SK-N-SH treated with all-trans-retinoic acid at 6 μM for 48 hours (cell line): ENCODE data around the gene GREM2.

Experiments used
- ATAC-seq: fragments of 200-7000 bp; cut with Tn5 transposase; 3 replicates; pipeline ENCODE4 v1.9.1; 2020; ENCODE audit warnings: mild to moderate bottlenecking, moderate library complexity
- ARNTL ChIP-seq: fragments of 450-650 bp; formaldehyde crosslinking; IDR thresholded peaks from 2 replicates; pipeline ENCODE4 v1.5.0; 2020; ENCODE audit warnings: low read depth, mild to moderate bottlenecking, moderate library complexity, borderline replicate concordance
- BACH2 ChIP-seq: fragments of 250-450 bp; sonication (Bioruptor Pico); IDR thresholded peaks from 2 replicates; pipeline ENCODE4 v1.9.0; 2021; ENCODE audit warnings: mild to moderate bottlenecking, borderline replicate concordance
- CSDC2 ChIP-seq: fragments of 250-450 bp; sonication (Bioruptor Pico); IDR thresholded peaks from 2 replicates; pipeline ENCODE4 v1.5.0; 2020; ENCODE audit warnings: mild to moderate bottlenecking, moderate library complexity
- ESRRG ChIP-seq: fragments of 250-450 bp; sonication (Bioruptor Pico); IDR thresholded peaks from 2 replicates; pipeline ENCODE4 v1.6.1; 2021; ENCODE audit warnings: mild to moderate bottlenecking
- GLIS3 ChIP-seq: fragments of 250-450 bp; sonication (Bioruptor Pico); IDR thresholded peaks from 2 replicates; pipeline ENCODE4 v1.5.0; 2020; ENCODE audit warnings: mild to moderate bottlenecking, moderate library complexity
- ISL1 ChIP-seq: fragments of 250-450 bp; sonication (Bioruptor Pico); IDR thresholded peaks from 2 replicates; pipeline ENCODE4 v2.1.2; 2022; ENCODE audit warnings: mild to moderate bottlenecking, moderate library complexity
- PATZ1 ChIP-seq: fragments of 250-450 bp; sonication (Bioruptor Pico); IDR thresholded peaks from 2 replicates; pipeline ENCODE4 v1.8.0; 2020; ENCODE audit warnings: mild to moderate bottlenecking, moderate library complexity, borderline replicate concordance
- POU6F1 ChIP-seq: fragments of 250-450 bp; sonication (Bioruptor Pico); IDR thresholded peaks from 2 replicates; pipeline ENCODE4 v1.8.0; 2021; ENCODE audit warnings: low read depth, mild to moderate bottlenecking, moderate library complexity, borderline replicate concordance
- PPARA ChIP-seq: fragments of 250-450 bp; sonication (Bioruptor Pico); IDR thresholded peaks from 2 replicates; pipeline ENCODE4 v1.5.0; 2020; ENCODE audit warnings: mild to moderate bottlenecking, borderline replicate concordance
- RARB ChIP-seq: fragments of 250-450 bp; sonication (Bioruptor Pico); IDR thresholded peaks from 2 replicates; pipeline ENCODE4 v1.8.0; 2021; ENCODE audit warnings: mild to moderate bottlenecking, moderate library complexity
- SNAI2 ChIP-seq: fragments of 250-450 bp; sonication (Bioruptor Pico); IDR thresholded peaks from 2 replicates; pipeline ENCODE4 v1.5.0; 2020; ENCODE audit warnings: mild to moderate bottlenecking, moderate library complexity
- TCF4 ChIP-seq: fragments of 250-450 bp; sonication (Bioruptor Pico); IDR thresholded peaks from 2 replicates; pipeline ENCODE4 v1.8.0; 2021; ENCODE audit warnings: mild to moderate bottlenecking, moderate library complexity, borderline replicate concordance
- TOX ChIP-seq: fragments of 250-450 bp; sonication (Bioruptor Pico); IDR thresholded peaks from 2 replicates; pipeline ENCODE4 v1.8.0; 2021; ENCODE audit warnings: mild to moderate bottlenecking, moderate library complexity, borderline replicate concordance
- TSHZ2 ChIP-seq: fragments of 250-450 bp; sonication (Bioruptor Pico); IDR thresholded peaks from 2 replicates; pipeline ENCODE4 v1.5.0; 2020; ENCODE audit warnings: mild to moderate bottlenecking, moderate library complexity
- ZFP3 ChIP-seq: fragments of 250-450 bp; sonication (Bioruptor Pico); IDR thresholded peaks from 2 replicates; pipeline ENCODE4 v1.5.0; 2020; ENCODE audit warnings: mild to moderate bottlenecking, moderate library complexity
- ZFP30 ChIP-seq: fragments of 450-650 bp; formaldehyde crosslinking; IDR thresholded peaks from 2 replicates; pipeline ENCODE4 v1.5.0; 2022; ENCODE audit warnings: mild to moderate bottlenecking, moderate library complexity
- ZNF565 ChIP-seq: fragments of 450-650 bp; formaldehyde crosslinking; conservative IDR thresholded peaks from 2 replicates; pipeline ENCODE4 v1.5.0; 2020; ENCODE audit warnings: low read depth, mild to moderate bottlenecking, moderate library complexity

GREM2 gene

GRCh38 chr1:240613356-240614142, 1.6 kb upstream of the GREM2 start (continued):
- TF ChIP-seq POU6F1 (CRISPR knock-in tag) (no peak), TCF4 (CRISPR knock-in tag) (no peak), ZFP30 (no peak)

- TF ChIP-seq CSDC2 (CRISPR knock-in tag) (no peak), TCF4 (CRISPR knock-in tag) (no peak), ISL1 (no peak), TOX (CRISPR knock-in tag) (no peak), ZFP30 (no peak), ZNF565 (CRISPR knock-in tag) (no peak)
- TF ChIP-seq, all 23 proteins: peak for 0
Measured at GRCh38 chr1:240612811-240613210, 856 bp upstream of the GREM2 start.

GRCh38 chr1:240611228-240611618, 732 bp downstream of the GREM2 start:
- TF ChIP-seq ZFP30 (no peak), ISL1 (no peak)
- TF ChIP-seq, all 23 proteins: peak for 0
- peak; percentile 37 for ATAC-seq

More at GRCh38 chr1:240612811-240613210, 856 bp upstream of the GREM2 start:
- no peak for ATAC-seq

- no peak for TF ChIP-seq RARB (CRISPR knock-in tag)
- no peak for TF ChIP-seq GLIS3 (CRISPR knock-in tag)
- TF ChIP-seq PPARA (CRISPR knock-in tag), result no peak
- TF ChIP-seq BACH2 (CRISPR knock-in tag), result no peak
- ATAC-seq, result no peak
Measured at GRCh38 chr1:240610636-240611035, 1.3 kb downstream of the GREM2 start.

- no peak for ATAC-seq
- TF ChIP-seq POU6F1 (CRISPR knock-in tag) (no peak), SNAI2 (CRISPR knock-in tag) (no peak), ZFP3 (CRISPR knock-in tag) (no peak), ESRRG (CRISPR knock-in tag) (no peak), TOX (CRISPR knock-in tag) (no peak), PPARA (CRISPR knock-in tag) (no peak), TCF4 (CRISPR knock-in tag) (no peak)
Measured at GRCh38 chr1:240609527-240610060, 2.4 kb downstream of the GREM2 start.

- TF ChIP-seq CSDC2 (CRISPR knock-in tag) (no peak), ZFP30 (no peak), ARNTL (CRISPR knock-in tag) (no peak), SNAI2 (CRISPR knock-in tag) (no peak), ZNF565 (CRISPR knock-in tag) (no peak)
- no peak for ATAC-seq
Measured at GRCh38 chr1:240608707-240609106, 3.2 kb downstream of the GREM2 start.

- ATAC-seq, result no peak
- TF ChIP-seq TCF4 (CRISPR knock-in tag), result no peak
- TF ChIP-seq RARB (CRISPR knock-in tag), result no peak
- TF ChIP-seq SNAI2 (CRISPR knock-in tag), result no peak
- no peak for TF ChIP-seq POU6F1 (CRISPR knock-in tag)
- TF ChIP-seq TSHZ2, result no peak
- no peak for TF ChIP-seq PATZ1 (CRISPR knock-in tag)
- no peak for TF ChIP-seq PPARA (CRISPR knock-in tag)
- no peak for TF ChIP-seq TOX (CRISPR knock-in tag)
- TF ChIP-seq GLIS3 (CRISPR knock-in tag), result no peak
- TF ChIP-seq ZFP30, result no peak
Measured at GRCh38 chr1:240607006-240607405, 4.9 kb downstream of the GREM2 start.
